Esophagus (tissue), 2 donors: ENCODE data around the gene BTNL3. TPM values are rescaled to one million over a fixed set of nuclear protein-coding genes. Genes with fewer than 3 reads are reported as not detected.
"Not testable (repeated sequence)": the region's sequence is repeated elsewhere in the genome, so short reads cannot be mapped to it uniquely, and the experiment has no call there.

Source experiments
- H3K27ac ChIP-seq, 2 donors: one replicate each; pipeline ENCODE4 v1.5.1; 2013; ENCODE audit warnings: low read depth in 2 of 2, mild to moderate bottlenecking in 2 of 2, inconsistent platforms in 1 of 2, low read length in 1 of 2, moderate library complexity in 1 of 2
- H3K27me3 ChIP-seq, 2 donors: one replicate each; pipeline ENCODE4 v1.6.1; 2013; ENCODE audit warnings: low read length in 2 of 2, control low read depth in 1 of 2, mild to moderate bottlenecking in 1 of 2; ENCODE audit not compliant: insufficient read depth in 2 of 2, control insufficient read depth in 1 of 2
- H3K36me3 ChIP-seq, 2 donors: one replicate each; pipeline ENCODE4 v1.6.1; 2013; ENCODE audit warnings: low read length in 1 of 2; ENCODE audit not compliant: control insufficient read depth in 2 of 2, insufficient read depth in 2 of 2
- H3K4me1 ChIP-seq, 2 donors: one replicate each; pipeline ENCODE4 v1.6.1; 2013; ENCODE audit warnings: low read length in 1 of 2; ENCODE audit not compliant: control insufficient read depth in 2 of 2, insufficient read depth in 2 of 2
- H3K4me3 ChIP-seq, 2 donors: one replicate each; pipeline ENCODE4 v1.5.1; 2013; ENCODE audit warnings: low read length in 2 of 2, mild to moderate bottlenecking in 2 of 2, low read depth in 1 of 2, moderate library complexity in 1 of 2
- H3K9me3 ChIP-seq, 2 donors: one replicate each; pipeline ENCODE4 v1.6.1; 2013; ENCODE audit warnings: mild to moderate bottlenecking in 2 of 2, low read depth in 1 of 2, low read length in 1 of 2, moderate library complexity in 1 of 2; ENCODE audit not compliant: control insufficient read depth in 2 of 2, insufficient read depth in 1 of 2
- WGBS, 2 donors: extraction: QIAGEN DNeasy Blood & Tissue Kit; methylation state at CpG; one replicate each; pipeline ENCODE4 v1.1.7; 2013; 5-methylcytosine and 5-hydroxymethylcytosine counted together
- polyA plus RNA-seq, 2 donors: library from polyadenylated mRNA; stranded (reverse); fragments of 200-250 nt; gene quantifications; one replicate each; pipeline ENCODE4 v1.2.3, GENCODE V29; 2013
- donor health status: healthy with polysubstance abuse.
- donor health status: Bipolar disorder and iron deficiency.

The BTNL3 gene
- polyA plus RNA-seq, 2 donors: 0.02 to 0.06 TPM

DNA sequence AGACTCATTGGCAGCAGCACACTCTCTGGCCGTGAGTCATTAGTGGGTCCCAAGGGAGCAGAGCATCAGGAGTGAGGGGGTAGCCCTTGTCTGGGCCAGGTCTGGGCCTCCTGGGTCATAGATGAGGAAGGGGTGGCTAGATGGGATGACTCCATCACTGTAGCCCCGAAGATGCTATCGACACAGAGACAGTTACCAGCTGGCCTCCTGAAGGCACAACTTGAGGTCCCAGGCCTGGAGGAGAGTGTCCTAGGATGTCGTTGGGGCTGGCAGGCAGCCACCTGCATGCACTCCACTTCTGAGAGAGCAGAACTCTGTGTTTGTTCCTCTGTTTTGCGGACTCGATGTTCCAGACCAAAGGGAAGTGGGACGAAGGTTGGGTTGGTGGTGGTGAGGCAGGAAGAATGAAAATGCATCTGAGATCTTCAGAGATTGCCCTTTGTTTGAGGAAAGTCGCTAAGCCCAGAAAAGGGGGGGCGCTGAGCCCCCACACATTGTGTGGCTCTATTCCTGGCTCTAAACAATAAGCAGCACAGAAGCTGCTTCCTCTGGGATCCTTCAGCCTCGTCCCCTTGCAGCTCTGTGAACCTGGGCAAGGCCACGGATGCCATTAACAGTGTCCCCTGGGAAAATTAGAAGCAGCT, 56.1 kb downstream of the BTNL3 start:
- Histone ChIP-seq H3K9me3 (no peaks in the 10 kb centered on the region), H3K4me1 (no peaks in the 10 kb centered on the region), H3K4me3 (no peak overlapping the region), H3K27me3 (peaks cover 3 to 5% of the 10 kb centered on the region in 2 donors), H3K36me3 (no peaks in the 10 kb centered on the region), H3K27ac (no peak overlapping the region)
- 46 to 50% methylated on average over 11 of the region's 11 CpGs for WGBS, 2 donors

DNA sequence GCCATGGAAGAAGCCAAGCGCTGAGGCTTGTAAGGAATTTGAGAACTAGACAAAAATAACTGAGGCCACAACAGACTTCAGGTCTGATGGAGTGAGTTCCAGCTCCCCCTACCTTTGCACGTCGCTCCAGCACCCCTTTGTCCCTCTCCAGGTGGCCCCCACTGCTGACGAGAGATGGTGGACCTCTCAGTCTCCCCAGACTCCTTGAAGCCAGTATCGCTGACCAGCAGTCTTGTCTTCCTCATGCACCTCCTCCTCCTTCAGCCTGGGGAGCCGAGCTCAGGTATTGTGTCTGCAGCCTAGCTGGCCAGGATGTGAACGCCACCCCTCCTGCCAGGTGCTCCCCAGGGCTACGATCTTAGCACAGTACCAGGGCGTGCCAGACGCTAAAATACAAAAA, 56.7 kb downstream of the BTNL3 start:
- Histone ChIP-seq H3K4me3 (no peak overlapping the region), H3K9me3 (no peaks in the 10 kb centered on the region), H3K27me3 (peaks cover 3 to 5% of the 10 kb centered on the region in 2 donors), H3K36me3 (no peaks in the 10 kb centered on the region), H3K27ac (no peak overlapping the region), H3K4me1 (no peaks in the 10 kb centered on the region)
- WGBS, 2 donors: 44 to 46% methylated on average over 10 of the region's 10 CpGs

- H3K9me3 ChIP-seq, H3K27ac ChIP-seq, H3K4me3 ChIP-seq, H3K36me3 ChIP-seq, H3K4me1 ChIP-seq, H3K27me3 ChIP-seq: not testable (repeated sequence)
- WGBS, 2 donors: 15 to 22% methylated on average over 1 of the region's 1 CpG
Measured at GRCh38 chr5:181045857-181046256, 57.2 kb downstream of the BTNL3 start.

GRCh38 chr5:181047288-181047687, 58.6 kb downstream of the BTNL3 start:
- peaks cover under 1 to 8% of the 10 kb centered on the region in 2 donors for H3K27me3 ChIP-seq
- WGBS, 2 donors: 82 to 84% methylated on average over 2 of the region's 2 CpGs

DNA sequence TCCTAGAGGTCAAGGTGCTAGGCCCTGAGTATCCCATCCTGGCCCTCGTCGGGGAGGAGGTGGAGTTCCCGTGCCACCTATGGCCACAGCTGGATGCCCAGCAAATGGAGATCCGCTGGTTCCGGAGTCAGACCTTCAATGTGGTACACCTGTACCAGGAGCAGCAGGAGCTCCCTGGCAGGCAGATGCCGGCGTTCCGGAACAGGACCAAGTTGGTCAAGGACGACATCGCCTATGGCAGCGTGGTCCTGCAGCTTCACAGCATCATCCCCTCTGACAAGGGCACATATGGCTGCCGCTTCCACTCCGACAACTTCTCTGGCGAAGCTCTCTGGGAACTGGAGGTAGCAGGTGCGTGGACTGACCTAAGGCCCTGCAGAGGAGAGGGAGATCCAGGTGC, 59.3 kb downstream of the BTNL3 start:
- Histone ChIP-seq H3K36me3 (no peaks in the 10 kb centered on the region), H3K4me3 (no peak overlapping the region), H3K27ac (no peak overlapping the region), H3K9me3 (peaks cover 0 to under 1% of the 10 kb centered on the region in 2 donors), H3K27me3 (peaks cover 0 to 8% of the 10 kb centered on the region in 2 donors), H3K4me1 (no peaks in the 10 kb centered on the region)
- WGBS, 2 donors: 92 to 95% methylated on average over 15 of the region's 15 CpGs

More at GRCh38 chr5:181047288-181047687, 58.6 kb downstream of the BTNL3 start:
- Histone ChIP-seq H3K27ac (no peak overlapping the region), H3K9me3 (no peaks in the 10 kb centered on the region), H3K4me3 (no peak overlapping the region), H3K4me1 (no peaks in the 10 kb centered on the region), H3K36me3 (no peaks in the 10 kb centered on the region)

DNA sequence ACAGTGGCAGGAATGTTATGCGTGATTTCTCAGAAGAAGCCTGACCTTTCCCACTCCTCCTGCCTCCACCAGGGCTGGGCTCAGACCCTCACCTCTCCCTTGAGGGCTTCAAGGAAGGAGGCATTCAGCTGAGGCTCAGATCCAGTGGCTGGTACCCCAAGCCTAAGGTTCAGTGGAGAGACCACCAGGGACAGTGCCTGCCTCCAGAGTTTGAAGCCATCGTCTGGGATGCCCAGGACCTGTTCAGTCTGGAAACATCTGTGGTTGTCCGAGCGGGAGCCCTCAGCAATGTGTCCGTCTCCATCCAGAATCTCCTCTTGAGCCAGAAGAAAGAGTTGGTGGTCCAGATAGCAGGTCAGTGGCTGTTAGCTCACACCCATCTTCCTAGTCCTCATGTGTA, 61.4 kb downstream of the BTNL3 start:
- Histone ChIP-seq H3K27ac (no peak overlapping the region), H3K4me3 (no peak overlapping the region), H3K9me3 (peaks cover 0 to 2% of the 10 kb centered on the region in 2 donors), H3K27me3 (peaks cover 3 to 5% of the 10 kb centered on the region in 2 donors), H3K4me1 (peaks cover 0 to 9% of the 10 kb centered on the region in 2 donors), H3K36me3 (no peaks in the 10 kb centered on the region)
- WGBS, 2 donors: 89 to 93% methylated on average over 5 of the region's 5 CpGs

GRCh38 chr5:181051841-181052671, 63.4 kb downstream of the BTNL3 start:
- Histone ChIP-seq H3K36me3 (no peaks in the 10 kb centered on the region), H3K4me1 (peaks cover 0 to 9% of the 10 kb centered on the region in 2 donors), H3K27me3 (peaks cover 3 to 7% of the 10 kb centered on the region in 2 donors), H3K4me3 (peak overlapping the region; percentile 46 to 60), H3K9me3 (peaks cover 0 to 2% of the 10 kb centered on the region in 2 donors), H3K27ac (no peak overlapping the region)
- WGBS, 2 donors: 21 to 25% methylated on average over 27 of the region's 27 CpGs

- no peaks in the 10 kb centered on the region for H3K36me3 ChIP-seq
- H3K27me3 ChIP-seq: peaks cover 3 to 7% of the 10 kb centered on the region in 2 donors
- 1% methylated on average over 86 to 120 of the region's 120 CpGs for WGBS, 2 donors
- no peak overlapping the region for H3K27ac ChIP-seq
- H3K9me3 ChIP-seq: peaks cover 0 to 2% of the 10 kb centered on the region in 2 donors
- H3K4me1 ChIP-seq: peaks cover 0 to 9% of the 10 kb centered on the region in 2 donors
- H3K4me3 ChIP-seq: peak overlapping the region; percentile 60 to 61
Measured at GRCh38 chr5:181052672-181053487, 64.2 kb downstream of the BTNL3 start.

GRCh38 chr5:181053488-181054121, 65.0 kb downstream of the BTNL3 start:
- Histone ChIP-seq H3K27ac (no peak overlapping the region), H3K9me3 (peaks cover 0 to 2% of the 10 kb centered on the region in 2 donors), H3K4me1 (peaks cover 0 to 9% of the 10 kb centered on the region in 2 donors), H3K36me3 (no peaks in the 10 kb centered on the region), H3K4me3 (peak overlapping the region; percentile 60 to 61), H3K27me3 (peaks cover 3 to 7% of the 10 kb centered on the region in 2 donors)
- WGBS, 2 donors: 3% methylated on average over 45 of the region's 45 CpGs
